Measurements from ENCODE around the gene MANBA. TPM values are rescaled to one million over a fixed set of nuclear protein-coding genes. Genes with fewer than 3 reads are reported as not detected.

MANBA gene
- total RNA-seq, 1 donor from 2014 or later, result 38.3 TPM

DNA sequence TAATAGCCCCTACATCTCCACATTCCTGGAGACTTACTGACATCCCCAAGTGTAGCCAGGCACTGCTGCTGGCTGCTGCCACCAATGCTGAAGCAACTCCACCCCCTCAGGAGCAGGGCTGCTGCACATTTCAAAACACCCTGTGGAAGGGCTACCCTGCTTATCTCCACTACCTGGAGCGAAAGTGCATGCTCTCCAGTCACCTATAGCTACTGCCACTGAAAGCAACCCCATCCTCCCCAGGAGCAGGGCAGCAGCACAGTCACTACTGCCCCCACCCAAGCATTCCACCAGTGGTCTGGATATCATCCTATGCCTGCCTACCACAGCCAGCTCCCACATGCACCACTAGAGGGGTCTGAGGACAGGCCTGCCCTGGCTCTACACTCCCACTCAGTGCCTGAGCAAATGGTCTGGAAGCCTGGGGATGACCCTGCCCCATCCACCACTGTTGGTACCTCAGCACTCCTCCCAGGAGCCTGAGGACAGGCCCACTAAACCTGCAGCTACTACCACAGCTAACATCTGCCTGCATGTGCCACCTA, 55.3 kb downstream of the MANBA start:
- peaks cover 16% of the 10 kb centered on the region for H3K36me3 Mint-ChIP-seq (ENCODE audit: low read depth, unreplicated experiment)
- FAIRE-seq, result peak; percentile 13

GRCh38 chr4:102696758-102697157, 64.0 kb downstream of the MANBA start:
- Histone ChIP-seq H3K27me3 (ENCODE audit: insufficient read depth, low read length) (no peaks in the 10 kb centered on the region), H3K36me3 (ENCODE audit: insufficient read depth, low read length) (no peaks in the 10 kb centered on the region), H3K79me2 (ENCODE audit: insufficient read depth, low read length) (no peaks in the 10 kb centered on the region), H3K9ac (ENCODE audit: low read length) (no peak overlapping the region), H3K27ac (ENCODE audit: low read depth, low read length) (no peak overlapping the region), H3K4me3 (ENCODE audit: insufficient read depth, low read depth, low read length) (no peak overlapping the region), H3K9me3 (ENCODE audit: insufficient read depth, low read depth, low read length) (no peaks in the 10 kb centered on the region), H3K4me1 (ENCODE audit: insufficient read depth, low read length) (no peaks in the 10 kb centered on the region), H4K20me1 (ENCODE audit: insufficient read depth, low read length) (no peaks in the 10 kb centered on the region), H3K4me2 (ENCODE audit: low read length) (no peak overlapping the region), H2AFZ (ENCODE audit: low read depth, low read length) (no peak overlapping the region)
- no peak overlapping the region for H3K4me3 Mint-ChIP-seq (ENCODE audit: unreplicated experiment)
- H3K36me3 Mint-ChIP-seq (ENCODE audit: low read depth, unreplicated experiment), result peaks cover 6% of the 10 kb centered on the region
- no peak for FAIRE-seq
- no peaks in the 10 kb centered on the region for H3K27me3 Mint-ChIP-seq (ENCODE audit: low read depth, unreplicated experiment)
- no peak overlapping the region for H3K27ac Mint-ChIP-seq (ENCODE audit: unreplicated experiment)
- peaks cover 10% of the 10 kb centered on the region for H3K4me1 Mint-ChIP-seq (ENCODE audit: low read depth, unreplicated experiment)
- H3K9me3 Mint-ChIP-seq (ENCODE audit: unreplicated experiment), result no peaks in the 10 kb centered on the region
- no peak for DNase-seq (ENCODE audit: low read depth)
- TF ChIP-seq EZH2 (IDR thresholded peaks at IDR 0.05; ENCODE audit: insufficient read depth, low read length), result no peak
- TF ChIP-seq, protein P1, sequence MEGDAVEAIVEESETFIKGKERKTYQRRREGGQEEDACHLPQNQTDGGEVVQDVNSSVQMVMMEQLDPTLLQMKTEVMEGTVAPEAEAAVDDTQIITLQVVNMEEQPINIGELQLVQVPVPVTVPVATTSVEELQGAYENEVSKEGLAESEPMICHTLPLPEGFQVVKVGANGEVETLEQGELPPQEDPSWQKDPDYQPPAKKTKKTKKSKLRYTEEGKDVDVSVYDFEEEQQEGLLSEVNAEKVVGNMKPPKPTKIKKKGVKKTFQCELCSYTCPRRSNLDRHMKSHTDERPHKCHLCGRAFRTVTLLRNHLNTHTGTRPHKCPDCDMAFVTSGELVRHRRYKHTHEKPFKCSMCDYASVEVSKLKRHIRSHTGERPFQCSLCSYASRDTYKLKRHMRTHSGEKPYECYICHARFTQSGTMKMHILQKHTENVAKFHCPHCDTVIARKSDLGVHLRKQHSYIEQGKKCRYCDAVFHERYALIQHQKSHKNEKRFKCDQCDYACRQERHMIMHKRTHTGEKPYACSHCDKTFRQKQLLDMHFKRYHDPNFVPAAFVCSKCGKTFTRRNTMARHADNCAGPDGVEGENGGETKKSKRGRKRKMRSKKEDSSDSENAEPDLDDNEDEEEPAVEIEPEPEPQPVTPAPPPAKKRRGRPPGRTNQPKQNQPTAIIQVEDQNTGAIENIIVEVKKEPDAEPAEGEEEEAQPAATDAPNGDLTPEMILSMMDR (IDR thresholded peaks at IDR 0.05; ENCODE audit: insufficient read depth, low read depth, low read length), result no peak

More for the DNA sequence above, 55.3 kb downstream of the MANBA start:
- Mint-ChIP-seq H3K27me3 (ENCODE audit: low read depth, unreplicated experiment) (no peaks in the 10 kb centered on the region), H3K27ac (ENCODE audit: unreplicated experiment) (no peak overlapping the region), H3K4me3 (ENCODE audit: unreplicated experiment) (no peak overlapping the region), H3K4me1 (ENCODE audit: low read depth, unreplicated experiment) (peaks cover 4% of the 10 kb centered on the region), H3K9me3 (ENCODE audit: unreplicated experiment) (peaks cover 2% of the 10 kb centered on the region)
- no peak for DNase-seq (ENCODE audit: low read depth)
- H3K4me3 ChIP-seq (ENCODE audit: insufficient read depth, low read depth, low read length), result no peak overlapping the region
- no peaks in the 10 kb centered on the region for H3K79me2 ChIP-seq (ENCODE audit: insufficient read depth, low read length)
- no peaks in the 10 kb centered on the region for H4K20me1 ChIP-seq (ENCODE audit: insufficient read depth, low read length)
- TF ChIP-seq, protein P1 (IDR thresholded peaks at IDR 0.05; ENCODE audit: insufficient read depth, low read depth, low read length), result no peak
- no peak for TF ChIP-seq EZH2 (IDR thresholded peaks at IDR 0.05; ENCODE audit: insufficient read depth, low read length)
- no peaks in the 10 kb centered on the region for H3K9me3 ChIP-seq (ENCODE audit: insufficient read depth, low read depth, low read length)
- H3K9ac ChIP-seq (ENCODE audit: low read length), result no peak overlapping the region
- H3K4me2 ChIP-seq (ENCODE audit: low read length), result no peak overlapping the region
- H3K27me3 ChIP-seq (ENCODE audit: insufficient read depth, low read length), result no peaks in the 10 kb centered on the region
- no peaks in the 10 kb centered on the region for H3K36me3 ChIP-seq (ENCODE audit: insufficient read depth, low read length)
- H3K4me1 ChIP-seq (ENCODE audit: insufficient read depth, low read length), result no peaks in the 10 kb centered on the region
- H2AFZ ChIP-seq (ENCODE audit: low read depth, low read length), result no peak overlapping the region
- H3K27ac ChIP-seq (ENCODE audit: low read depth, low read length), result no peak overlapping the region

DNA sequence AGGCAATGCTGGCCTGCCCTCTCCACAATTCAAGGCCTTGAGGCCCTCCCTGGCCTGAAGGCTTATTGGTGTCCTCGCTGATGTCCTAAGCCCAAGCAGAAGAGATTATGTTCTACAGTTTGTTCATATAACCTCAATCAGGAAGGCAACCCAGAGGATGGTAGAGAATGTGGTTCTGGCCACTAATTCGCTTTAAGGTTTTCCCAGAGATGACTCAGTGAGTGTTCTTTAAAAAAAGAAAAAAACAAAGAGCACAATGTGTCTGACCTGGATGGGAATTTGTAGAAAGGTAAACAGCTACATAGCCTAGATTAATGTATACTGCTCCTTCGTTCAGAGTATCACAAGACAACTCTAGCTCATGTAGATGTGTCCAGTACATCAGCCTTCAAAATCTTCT, 66.0 kb downstream of the MANBA start:
- Histone ChIP-seq H3K9ac (ENCODE audit: low read length) (no peak overlapping the region), H3K79me2 (ENCODE audit: insufficient read depth, low read length) (no peaks in the 10 kb centered on the region), H3K36me3 (ENCODE audit: insufficient read depth, low read length) (no peaks in the 10 kb centered on the region), H3K4me1 (ENCODE audit: insufficient read depth, low read length) (no peaks in the 10 kb centered on the region), H2AFZ (ENCODE audit: low read depth, low read length) (no peak overlapping the region), H4K20me1 (ENCODE audit: insufficient read depth, low read length) (no peaks in the 10 kb centered on the region), H3K4me2 (ENCODE audit: low read length) (no peak overlapping the region), H3K27ac (ENCODE audit: low read depth, low read length) (no peak overlapping the region), H3K27me3 (ENCODE audit: insufficient read depth, low read length) (no peaks in the 10 kb centered on the region), H3K4me3 (ENCODE audit: insufficient read depth, low read depth, low read length) (no peak overlapping the region), H3K9me3 (ENCODE audit: insufficient read depth, low read depth, low read length) (no peaks in the 10 kb centered on the region)
- TF ChIP-seq EZH2 (IDR thresholded peaks at IDR 0.05; ENCODE audit: insufficient read depth, low read length), result no peak
- TF ChIP-seq, protein P1 (IDR thresholded peaks at IDR 0.05; ENCODE audit: insufficient read depth, low read depth, low read length), result no peak
- H3K27me3 Mint-ChIP-seq (ENCODE audit: low read depth, unreplicated experiment), result no peaks in the 10 kb centered on the region
- DNase-seq (ENCODE audit: low read depth), result no peak
- FAIRE-seq, result no peak
- H3K27ac Mint-ChIP-seq (ENCODE audit: unreplicated experiment), result no peak overlapping the region
- H3K4me3 Mint-ChIP-seq (ENCODE audit: unreplicated experiment), result no peak overlapping the region
- no peaks in the 10 kb centered on the region for H3K9me3 Mint-ChIP-seq (ENCODE audit: unreplicated experiment)
- peaks cover 10% of the 10 kb centered on the region for H3K4me1 Mint-ChIP-seq (ENCODE audit: low read depth, unreplicated experiment)
- H3K36me3 Mint-ChIP-seq (ENCODE audit: low read depth, unreplicated experiment), result peaks cover 3% of the 10 kb centered on the region

Data from astrocyte (in vitro differentiated cells and primary cell).